HG03354 (cell line): ENCODE measurements around the gene CDH2.
A peak's percentile ranks its signal among the peaks of the same experiment; 100 is the strongest.

Source experiments
- ATAC-seq: cut with Tn5 transposase; IDR thresholded peaks from one replicate; pipeline ENCODE4 v1.9.1; 2021; ENCODE audit warnings: mild to moderate bottlenecking; ENCODE audit not compliant: unreplicated experiment, poor library complexity, severe bottlenecking

The CDH2 gene

GRCh38 chr18:28176948-28177827, at the start of gene CDH2:
Gene CDH2, minus strand, starts transcription at chr18:28177130. Its CDS starts 108 bp downstream, at chr18:28177022.
- peak; percentile 55 for ATAC-seq

GRCh38 chr18:28212060-28212459, 35.1 kb upstream of the CDH2 start:
- no peak for ATAC-seq

- no peak for ATAC-seq
Measured at GRCh38 chr18:28208712-28209265, 31.9 kb upstream of the CDH2 start.

GRCh38 chr18:28208268-28208667, 31.3 kb upstream of the CDH2 start:
- no peak for ATAC-seq

- no peak for ATAC-seq
Measured at GRCh38 chr18:28204154-28204553, 27.2 kb upstream of the CDH2 start.

GRCh38 chr18:28201056-28201455, 24.1 kb upstream of the CDH2 start:
- no peak for ATAC-seq

GRCh38 chr18:28198620-28199019, 21.7 kb upstream of the CDH2 start:
- ATAC-seq, result no peak

GRCh38 chr18:28193177-28193778, 16.3 kb upstream of the CDH2 start:
- ATAC-seq, result no peak

GRCh38 chr18:28189400-28190239, 12.7 kb upstream of the CDH2 start:
- peak; percentile 91 for ATAC-seq

- no peak for ATAC-seq
Measured at GRCh38 chr18:28185121-28185520, 8.2 kb upstream of the CDH2 start.

- ATAC-seq, result no peak
Measured at GRCh38 chr18:28183418-28184078, 6.6 kb upstream of the CDH2 start.

- ATAC-seq, result no peak
Measured at GRCh38 chr18:28181616-28182015, 4.7 kb upstream of the CDH2 start.

- no peak for ATAC-seq
Measured at GRCh38 chr18:28178720-28179119, 1.8 kb upstream of the CDH2 start.

- peak; percentile 33 for ATAC-seq
Measured at GRCh38 chr18:28177828-28178635, 1.1 kb upstream of the CDH2 start.

GRCh38 chr18:28176698-28176947, 307 bp downstream of the CDH2 start:
- peak; percentile 11 for ATAC-seq

GRCh38 chr18:28175930-28176697, 816 bp downstream of the CDH2 start:
- ATAC-seq, result no peak

GRCh38 chr18:28175150-28175929, 1.6 kb downstream of the CDH2 start:
- ATAC-seq, result no peak
